NCI-H1092 (cell line): ENCODE data around the gene HSPA12A.

Experiments
- DNase-seq: peaks from one replicate; lab custom pipeline; 2025; lab: John Stamatoyannopoulos, UW

Gene HSPA12A, protein sequence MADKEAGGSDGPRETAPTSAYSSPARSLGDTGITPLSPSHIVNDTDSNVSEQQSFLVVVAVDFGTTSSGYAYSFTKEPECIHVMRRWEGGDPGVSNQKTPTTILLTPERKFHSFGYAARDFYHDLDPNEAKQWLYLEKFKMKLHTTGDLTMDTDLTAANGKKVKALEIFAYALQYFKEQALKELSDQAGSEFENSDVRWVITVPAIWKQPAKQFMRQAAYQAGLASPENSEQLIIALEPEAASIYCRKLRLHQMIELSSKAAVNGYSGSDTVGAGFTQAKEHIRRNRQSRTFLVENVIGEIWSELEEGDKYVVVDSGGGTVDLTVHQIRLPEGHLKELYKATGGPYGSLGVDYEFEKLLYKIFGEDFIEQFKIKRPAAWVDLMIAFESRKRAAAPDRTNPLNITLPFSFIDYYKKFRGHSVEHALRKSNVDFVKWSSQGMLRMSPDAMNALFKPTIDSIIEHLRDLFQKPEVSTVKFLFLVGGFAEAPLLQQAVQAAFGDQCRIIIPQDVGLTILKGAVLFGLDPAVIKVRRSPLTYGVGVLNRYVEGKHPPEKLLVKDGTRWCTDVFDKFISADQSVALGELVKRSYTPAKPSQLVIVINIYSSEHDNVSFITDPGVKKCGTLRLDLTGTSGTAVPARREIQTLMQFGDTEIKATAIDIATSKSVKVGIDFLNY

DNA sequence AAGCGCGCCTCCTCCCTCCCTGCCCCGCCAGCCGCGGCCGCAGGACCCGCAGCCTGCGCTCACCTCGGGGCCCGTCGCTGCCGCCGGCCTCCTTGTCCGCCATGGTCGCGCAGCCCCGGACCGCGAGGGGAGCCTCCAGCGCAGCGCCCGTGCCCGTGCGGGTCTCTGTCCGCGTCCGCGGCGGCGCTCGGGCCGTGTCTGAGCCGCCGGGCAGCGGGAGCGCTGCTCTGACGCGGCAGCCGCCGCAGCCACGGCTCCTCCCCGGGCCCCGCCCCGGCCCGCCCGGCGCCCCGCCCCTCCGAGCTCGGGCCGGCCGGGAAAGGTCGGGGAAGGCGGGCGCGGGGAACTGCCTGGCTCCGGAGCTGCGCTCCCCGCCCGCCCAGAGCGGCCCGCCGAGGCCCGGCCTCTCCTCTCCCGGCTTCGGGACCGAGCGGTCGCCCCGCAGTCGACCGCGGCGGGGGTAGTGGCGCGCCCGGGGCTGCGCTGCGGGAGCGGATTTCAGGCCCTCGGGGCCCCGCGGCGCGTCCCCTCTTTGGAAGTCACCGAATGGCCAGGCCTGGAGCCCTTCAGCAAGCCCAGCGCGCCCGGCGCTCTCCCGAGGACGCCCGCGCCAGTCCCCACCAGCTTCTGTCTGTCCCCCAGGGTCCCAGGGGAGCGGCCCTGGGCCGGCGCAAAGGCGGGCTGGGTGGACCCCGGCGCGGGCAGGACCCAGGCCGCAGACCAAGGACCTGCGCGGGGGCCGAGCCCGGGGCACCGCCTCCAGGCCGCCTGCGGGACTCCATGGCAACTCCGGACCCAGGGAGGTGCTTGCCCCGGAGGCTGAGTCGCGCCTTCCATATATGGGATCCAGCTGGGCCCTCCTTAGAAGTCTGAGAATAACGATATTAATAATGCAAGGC lies at the start of gene HSPA12A:
TSS of gene HSPA12A (minus strand) at position 200 of the 899 bp plus-strand sequence. CDS start at position 103, 97 bp downstream.
- no peak for DNase-seq

DNA sequence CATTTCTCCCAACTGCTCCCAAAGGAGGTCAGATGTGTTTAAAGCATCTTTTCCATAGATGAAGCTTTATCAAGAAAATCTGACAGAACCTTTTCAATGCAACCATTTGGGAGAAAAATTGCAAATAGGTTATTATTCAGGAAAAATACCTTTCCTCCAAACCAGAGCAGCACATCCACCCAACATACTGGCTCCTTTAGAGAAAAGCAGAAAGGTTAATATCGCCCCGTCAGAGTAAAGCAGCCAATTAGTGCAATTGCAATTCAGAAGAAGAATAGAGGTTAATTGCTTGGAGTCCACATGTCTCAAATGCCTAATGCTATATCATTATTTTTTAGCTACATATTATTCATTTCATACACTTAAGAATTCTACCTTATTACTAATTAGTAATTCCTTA lies 48.9 kb upstream of the HSPA12A start:
- DNase-seq = no peak

DNA sequence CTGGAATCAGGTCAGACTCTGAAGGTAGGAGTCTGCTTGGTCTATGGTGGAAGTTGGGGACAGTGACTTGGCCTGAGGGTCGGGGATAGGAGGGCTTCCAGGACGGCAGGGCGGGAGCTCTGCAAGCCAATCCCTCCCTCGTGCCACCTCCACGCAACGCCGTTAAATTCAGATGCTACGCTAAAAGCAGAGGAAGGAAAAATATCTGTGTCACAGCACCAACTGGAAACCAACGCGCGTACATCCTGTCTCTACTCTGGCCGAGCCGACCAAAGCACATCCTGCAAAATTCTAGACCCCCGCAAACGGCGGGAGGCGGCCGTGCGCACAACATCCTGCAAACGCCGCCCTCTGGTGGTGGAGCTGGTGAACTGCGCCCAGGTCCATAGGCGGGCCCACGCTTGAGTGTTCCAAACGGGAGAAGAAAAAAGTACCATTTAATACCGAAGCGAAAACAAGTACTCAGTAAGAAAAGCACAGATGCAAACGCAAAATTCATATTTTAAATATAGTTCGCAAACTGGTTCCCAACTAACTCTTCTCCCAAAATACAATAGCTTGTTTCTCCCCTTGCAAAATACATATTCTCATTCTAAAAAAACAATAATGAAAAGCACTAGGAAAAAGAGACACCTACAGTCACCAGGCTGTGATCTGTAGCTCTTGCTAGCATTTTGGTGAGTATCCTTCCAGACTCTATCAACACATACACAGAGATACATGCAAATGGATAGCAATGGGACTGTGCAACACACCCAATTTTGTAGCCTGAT lies 45.7 kb upstream of the HSPA12A start:
- DNase-seq = no peak

DNA sequence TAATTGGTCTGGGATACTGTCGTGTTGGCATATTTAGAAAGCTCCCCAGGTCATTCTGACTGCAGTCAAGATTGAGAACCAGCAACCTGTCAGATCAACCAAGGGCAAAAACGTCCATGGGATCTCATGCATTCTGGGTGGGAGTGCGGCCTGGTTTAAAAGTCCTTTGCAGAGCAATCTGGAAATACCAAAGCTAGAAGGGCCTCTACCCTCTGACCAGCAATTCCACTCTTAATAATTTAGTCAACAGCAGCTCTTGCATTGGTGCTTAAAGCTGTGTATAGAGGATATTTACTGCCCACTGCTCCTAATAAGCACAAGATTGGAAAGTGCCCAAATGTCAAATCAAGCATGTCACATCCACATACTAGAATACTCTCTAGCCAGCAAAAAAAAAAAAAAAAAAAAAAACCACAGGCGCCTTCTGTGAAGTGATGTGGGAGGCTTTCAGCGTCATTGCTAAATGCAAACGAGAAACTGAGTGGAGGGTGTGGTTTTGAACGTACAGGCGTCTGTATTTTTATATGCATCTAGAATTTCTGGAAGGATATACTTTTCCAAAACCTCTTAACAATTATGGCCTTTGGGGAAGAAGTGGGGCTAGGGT lies 44.8 kb upstream of the HSPA12A start:
- no peak for DNase-seq

DNA sequence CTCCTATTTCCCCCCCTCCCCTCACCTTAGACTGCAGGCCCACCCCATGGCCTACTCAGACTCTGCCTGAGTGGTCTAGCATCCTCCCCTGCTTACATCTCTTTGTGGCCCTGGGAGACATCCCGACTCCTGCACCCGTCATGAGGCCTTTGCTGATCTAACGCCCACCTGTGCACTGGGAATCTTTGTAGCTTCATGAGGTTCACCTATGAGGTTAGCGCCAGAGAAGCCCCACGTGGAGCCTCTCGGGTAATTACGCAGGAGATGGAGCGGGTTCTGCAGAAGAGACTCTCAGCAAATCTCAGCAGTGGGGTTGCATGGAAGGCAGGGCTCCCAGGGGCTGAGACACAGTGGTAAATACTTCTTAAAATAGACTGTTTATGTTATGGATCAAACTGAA lies 43.5 kb upstream of the HSPA12A start:
- DNase-seq = no peak

DNA sequence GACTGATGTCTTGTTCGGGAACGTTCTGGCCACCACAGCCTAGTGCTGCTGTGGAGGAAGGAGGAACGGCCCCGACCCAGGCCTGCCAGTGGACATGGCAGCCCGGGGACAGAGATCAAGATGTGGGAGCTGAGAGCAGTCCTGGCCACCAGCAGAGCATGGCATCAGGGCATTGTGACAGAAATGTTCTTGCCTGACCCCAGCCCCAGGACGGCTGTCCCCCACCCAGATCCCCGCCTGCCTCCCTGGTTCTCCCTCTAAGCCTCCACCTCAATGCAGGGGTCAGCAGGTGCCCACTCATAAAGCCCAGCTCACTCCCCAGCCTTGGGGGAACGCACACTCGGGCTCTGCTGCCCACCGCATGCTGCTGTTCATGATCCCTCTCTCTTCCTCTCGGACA lies 42.9 kb upstream of the HSPA12A start:
- no peak for DNase-seq

DNA sequence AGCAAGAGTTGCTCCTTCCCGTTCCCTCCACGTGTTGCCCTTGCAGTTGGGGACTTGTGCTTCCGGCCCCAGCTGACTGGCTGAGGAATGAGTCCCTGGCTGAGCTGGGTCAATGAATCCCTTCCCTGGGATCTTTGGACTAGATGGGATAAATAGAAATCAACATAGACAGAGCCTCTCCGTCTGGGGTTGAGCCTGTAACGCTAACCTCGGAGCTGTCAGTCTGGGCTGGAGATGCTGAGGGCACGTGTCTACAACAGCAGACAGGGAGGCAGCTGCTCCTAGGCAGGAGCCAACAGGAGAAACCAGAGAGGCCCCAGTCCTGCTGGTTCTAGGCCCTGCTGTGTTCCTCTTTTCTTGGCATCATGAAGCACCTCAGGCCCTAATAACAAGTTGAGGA lies 42.3 kb upstream of the HSPA12A start:
- no peak for DNase-seq

DNA sequence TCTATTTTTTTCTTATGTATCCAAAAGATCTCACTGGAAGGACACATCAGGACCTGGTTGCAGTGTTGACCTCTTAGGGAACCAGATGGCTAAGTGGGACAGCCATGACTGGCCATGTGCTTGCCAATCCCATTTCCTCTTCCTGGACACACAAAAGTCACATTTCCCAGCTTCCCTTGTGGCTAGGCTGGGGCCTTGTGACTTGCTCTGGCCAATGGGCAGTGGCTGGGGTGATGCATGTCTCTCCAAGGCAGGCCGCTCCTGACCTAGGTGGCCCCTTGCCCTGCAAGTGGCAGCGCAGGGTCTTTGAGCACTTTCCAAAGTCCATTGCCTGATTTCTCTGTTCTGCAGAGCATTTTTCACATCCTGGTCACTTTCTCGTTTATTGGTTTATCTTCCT lies 41.7 kb upstream of the HSPA12A start:
- no peak for DNase-seq

DNA sequence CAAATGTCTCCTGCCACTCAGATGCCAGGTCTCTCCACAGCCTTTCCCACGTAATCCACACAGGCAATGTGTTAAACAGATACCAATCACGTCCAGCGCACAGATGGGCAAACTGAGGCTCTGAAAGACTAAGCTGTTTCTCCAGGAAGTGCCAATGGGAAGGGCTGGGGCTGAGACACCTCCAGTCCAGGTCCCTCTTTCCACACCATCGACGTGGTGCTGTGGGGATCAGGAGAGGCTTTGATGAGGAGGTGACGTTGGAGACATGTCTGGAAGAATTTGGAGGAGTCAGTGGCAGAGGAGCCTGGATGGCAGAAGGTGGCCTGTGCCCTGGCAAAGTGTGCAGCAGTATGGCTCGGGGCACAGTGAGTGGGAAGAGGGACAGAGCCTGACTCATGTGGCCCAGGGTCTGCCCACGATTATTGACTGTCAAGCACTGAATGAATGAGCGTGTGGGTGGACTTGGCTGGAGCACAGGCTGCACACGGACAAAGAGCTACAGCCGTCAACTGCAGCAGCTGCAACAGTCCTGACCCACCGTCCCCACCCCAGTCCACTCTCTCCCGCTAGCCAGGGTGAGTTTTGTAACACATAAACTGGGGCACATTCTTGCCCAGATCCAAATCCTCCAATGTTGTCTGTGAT lies 40.8 kb upstream of the HSPA12A start:
- no peak for DNase-seq

DNA sequence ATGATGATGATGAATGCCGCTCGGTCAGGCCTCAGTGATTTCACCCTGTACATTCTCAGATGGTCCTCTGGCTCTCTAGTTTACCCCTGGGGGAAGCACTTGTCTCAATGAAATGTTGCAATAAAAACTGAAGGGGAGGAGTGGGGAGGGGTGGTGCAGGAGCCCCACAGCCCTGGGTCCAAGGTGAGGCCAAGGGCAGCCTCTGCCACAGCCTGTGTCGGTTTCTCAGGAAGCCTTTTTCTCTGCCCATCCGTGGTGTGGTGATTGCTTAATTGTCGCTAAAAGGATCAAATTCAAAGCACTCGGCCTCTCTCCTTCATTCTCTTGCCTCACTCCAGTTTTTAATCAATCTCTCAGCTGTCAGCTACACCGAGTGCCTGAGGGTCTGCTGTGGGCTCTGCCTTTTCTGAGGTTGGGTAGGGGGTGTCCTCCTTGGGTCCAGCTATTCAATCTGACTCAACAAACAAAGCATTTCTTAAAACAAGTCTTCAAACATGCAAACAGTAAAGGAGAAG lies 39.1 kb upstream of the HSPA12A start:
- no peak for DNase-seq

DNA sequence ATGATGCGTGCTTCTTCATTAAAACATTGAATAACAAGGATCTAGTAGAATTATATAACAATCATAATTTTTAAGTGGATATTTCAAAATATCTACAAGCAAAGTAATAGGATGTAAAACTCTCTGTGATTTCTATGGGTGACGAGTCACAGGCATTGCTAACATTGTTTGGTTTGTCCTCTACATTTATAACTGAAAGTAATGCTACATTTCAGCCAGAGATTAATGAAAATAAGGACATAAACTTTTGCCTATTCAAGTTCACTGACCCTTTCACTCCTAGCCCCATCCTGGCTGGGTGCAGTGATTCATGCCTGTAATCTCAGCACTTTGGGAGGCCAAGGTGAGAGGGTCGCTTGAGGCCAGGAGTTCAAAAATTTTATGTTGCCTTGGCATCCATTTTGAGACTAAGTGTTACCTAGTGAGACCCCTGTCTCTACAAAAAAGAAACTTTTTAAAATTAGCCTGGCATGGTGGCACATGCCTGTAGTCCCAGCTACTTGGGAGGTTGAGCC lies 38.4 kb upstream of the HSPA12A start:
- no peak for DNase-seq

DNA sequence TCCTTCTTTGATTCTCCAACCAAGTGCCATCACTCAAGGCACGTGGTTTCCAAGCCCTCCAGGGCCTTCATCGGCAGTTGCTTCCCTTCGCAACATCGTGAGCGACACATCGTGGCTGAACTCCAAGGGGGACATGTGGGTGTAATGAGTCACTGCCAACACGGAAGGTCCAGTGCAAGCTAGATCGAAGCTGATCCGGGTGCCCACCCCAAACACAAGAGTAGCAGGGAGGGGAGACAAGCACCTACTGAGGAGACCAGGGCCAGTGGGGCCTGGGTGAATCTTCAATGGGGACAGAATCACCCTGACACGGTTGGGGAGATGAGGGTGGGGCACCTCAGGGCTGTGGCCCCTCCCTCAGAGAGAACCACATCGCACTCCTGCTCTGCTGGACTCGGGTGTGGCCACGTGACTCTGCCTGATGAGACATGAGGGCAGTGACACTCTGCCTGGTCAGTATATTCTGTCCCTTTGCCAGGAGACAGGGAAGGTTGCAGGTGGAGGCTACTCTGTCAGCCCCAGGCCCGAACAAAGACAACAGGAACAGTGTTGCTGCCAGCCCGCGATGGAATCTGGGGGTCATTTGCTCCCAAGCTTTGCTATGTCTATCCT lies 36.8 kb upstream of the HSPA12A start:
- DNase-seq = no peak

DNA sequence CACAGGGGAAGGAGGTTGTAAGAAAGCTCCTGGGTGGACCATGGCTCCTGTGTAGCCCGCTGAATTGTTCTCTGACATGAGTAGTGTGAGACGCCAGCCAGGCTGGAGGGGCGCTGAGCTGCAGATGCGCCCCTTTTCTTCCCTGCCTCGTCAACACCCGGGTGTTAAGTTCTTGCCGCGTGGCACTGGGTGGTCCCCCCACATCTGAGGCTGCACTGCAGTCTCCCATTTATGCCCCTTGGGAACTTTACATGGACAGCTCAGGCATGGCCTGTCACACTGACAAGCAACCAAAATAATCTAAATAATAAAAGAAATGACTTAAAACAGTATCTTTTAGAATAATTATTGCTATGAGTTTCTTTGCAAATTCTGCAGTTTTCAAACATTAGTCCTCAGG lies 34.6 kb upstream of the HSPA12A start:
- DNase-seq = no peak

DNA sequence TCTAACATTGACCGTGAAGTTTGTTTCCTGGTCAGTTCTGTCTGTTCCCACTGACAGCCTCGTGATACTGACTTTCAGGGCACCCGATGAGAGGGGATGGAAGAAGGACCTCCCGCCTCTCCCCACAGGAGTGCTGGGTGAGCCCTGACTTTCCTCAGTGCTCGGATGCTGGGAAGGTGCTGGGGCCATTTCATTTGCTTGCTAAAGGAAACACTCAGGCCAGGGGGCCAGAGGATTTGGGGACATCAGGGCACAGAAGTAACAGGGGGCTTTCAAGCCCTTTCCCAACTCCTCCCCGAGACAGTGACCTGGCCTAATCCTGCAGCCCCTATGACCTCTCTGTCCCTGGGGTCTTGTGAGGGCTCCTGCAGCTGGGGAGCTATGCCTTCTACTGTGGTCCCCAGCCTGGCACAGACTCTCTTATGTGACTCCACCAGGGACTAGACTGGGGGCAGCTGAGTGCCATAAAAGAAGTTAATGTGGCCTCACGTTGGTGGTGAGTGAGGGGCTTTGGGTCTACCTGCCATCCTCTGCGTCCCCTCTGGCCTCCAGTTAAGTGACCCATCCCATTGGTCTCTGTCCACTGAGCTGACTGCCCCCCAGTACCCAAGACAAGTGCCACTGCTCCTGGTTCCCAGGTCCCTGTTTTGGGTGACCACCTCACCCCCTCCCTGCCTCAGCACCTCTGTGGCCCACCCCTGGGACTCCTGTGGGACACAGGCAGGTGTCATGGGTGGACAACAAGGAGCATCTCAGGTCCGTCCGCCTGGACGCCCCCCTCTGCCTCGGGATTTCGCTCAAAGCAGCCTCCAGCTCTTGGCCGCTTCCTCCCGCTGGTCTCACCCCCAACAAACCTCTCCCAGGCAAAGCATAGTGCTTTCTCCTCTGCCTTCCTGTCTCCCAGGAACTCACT lies 33.4 kb upstream of the HSPA12A start:
- no peak for DNase-seq

DNA sequence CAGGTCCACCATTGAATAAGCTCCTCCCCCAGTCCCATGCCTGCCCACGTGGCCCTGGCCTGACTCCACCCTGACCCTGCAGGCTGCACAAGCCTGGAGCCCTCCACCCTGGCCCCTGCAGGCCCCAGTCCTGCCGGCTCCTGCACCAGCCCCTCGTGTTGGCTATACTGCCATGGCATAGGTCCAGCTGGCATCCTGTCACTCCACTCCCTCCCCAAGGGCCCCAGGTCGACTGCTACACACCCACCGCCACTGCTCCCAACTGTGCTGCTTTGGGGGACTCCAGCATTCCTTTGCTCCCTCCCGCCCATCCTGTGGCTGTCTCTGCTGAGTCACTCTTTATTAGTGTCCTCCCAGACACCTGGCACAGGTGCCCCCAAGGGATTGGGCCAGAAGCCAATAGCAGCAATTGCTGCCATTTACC lies 32.4 kb upstream of the HSPA12A start:
- DNase-seq = no peak

DNA sequence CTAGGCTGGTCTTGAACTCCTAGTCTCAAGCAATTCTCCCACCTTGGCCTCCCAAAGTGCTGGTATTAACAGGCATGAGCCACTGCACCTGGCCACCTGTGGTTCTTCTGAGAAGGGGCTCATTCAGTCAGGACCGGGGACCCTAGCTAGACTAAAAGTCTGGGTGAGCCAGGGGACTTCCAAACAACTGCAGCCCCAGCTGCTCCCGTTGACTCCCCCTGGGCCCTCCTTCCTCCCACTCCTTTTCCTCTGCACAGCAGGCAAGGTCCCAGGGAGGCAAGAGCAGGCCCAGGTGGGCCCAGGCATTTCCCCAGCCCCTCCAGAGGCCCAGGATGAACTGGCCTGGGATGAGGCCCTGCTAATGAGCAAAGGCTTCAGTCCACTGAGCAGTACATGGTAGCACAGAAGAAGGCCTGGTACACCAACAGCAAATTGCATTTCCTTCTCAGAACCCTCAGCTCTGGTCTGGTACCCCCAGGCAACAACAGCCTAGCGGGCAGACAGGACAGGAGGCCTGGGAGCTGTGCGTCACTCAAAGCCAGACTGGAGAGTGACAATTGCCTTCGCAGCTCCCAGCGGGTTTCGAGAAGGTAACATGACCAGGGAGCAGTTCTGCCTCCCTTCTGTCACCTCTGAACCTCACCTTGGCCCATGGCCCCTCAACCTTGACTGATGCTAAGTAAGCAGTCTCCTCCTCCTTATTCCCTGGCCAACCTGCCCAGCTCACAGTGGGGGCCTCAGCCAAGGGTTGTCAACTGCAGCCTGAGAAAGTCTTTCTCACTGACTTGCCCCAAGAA lies 30.7 kb upstream of the HSPA12A start:
- no peak for DNase-seq

DNA sequence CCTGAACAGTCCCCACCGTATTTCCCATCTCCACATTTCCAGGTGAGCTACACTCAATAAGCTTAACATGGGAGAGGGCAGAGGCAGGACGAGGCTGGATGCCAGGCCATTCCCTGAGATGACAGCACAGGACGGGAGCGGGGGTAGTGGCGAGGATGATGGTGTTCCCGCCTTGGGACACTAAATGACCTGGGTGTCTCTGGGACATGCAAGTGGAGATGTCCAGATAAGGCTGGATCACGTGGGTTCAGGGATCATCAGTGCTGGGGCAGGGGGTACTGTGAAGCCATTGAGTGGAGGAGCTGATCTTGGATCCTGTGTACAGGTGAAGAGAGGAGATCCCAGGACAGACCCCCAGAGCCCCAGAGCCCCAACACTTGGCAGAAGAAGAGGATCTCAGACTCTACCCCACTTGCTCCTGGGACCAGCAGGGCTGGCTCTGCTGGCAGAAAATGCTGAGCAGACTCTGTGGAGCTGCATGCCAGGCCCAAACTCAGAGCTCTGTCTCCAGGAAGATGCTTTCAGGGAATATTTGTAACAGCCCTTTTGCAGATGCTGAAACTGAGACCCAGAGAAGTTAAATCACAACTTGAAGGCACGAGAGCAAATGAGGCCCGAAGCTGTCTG lies 29.7 kb upstream of the HSPA12A start:
- no peak for DNase-seq
